HG02759 (cell line): Measurements from ENCODE around the gene KCNK18.

Experiments
- ATAC-seq: cut with Tn5 transposase; IDR thresholded peaks from one replicate; pipeline ENCODE4 v1.9.1; 2021; ENCODE audit warnings: mild to moderate bottlenecking, moderate library complexity; ENCODE audit not compliant: unreplicated experiment

KCNK18 gene

GRCh38 chr10:117197189-117197588 lies at the start of gene KCNK18:
Gene KCNK18 (plus strand): TSS chr10:117197489. CDS start chr10:117197489, 0 bp downstream.
- ATAC-seq = no peak

- no peak for ATAC-seq
Measured at GRCh38 chr10:117148284-117148683, 49.0 kb upstream of the KCNK18 start.

- ATAC-seq = no peak
Measured at GRCh38 chr10:117152668-117153067, 44.6 kb upstream of the KCNK18 start.

- no peak for ATAC-seq
Measured at GRCh38 chr10:117158297-117158696, 39.0 kb upstream of the KCNK18 start.

- ATAC-seq = no peak
Measured at GRCh38 chr10:117159390-117159789, 37.9 kb upstream of the KCNK18 start.

- ATAC-seq = no peak
Measured at GRCh38 chr10:117160567-117160966, 36.7 kb upstream of the KCNK18 start.

GRCh38 chr10:117161386-117162033 lies 35.8 kb upstream of the KCNK18 start:
- no peak for ATAC-seq

- ATAC-seq = no peak
Measured at GRCh38 chr10:117162093-117163060, 34.9 kb upstream of the KCNK18 start.

- no peak for ATAC-seq
Measured at GRCh38 chr10:117163061-117163953, 34.0 kb upstream of the KCNK18 start.

GRCh38 chr10:117163954-117164548 lies 33.2 kb upstream of the KCNK18 start:
- no peak for ATAC-seq

- ATAC-seq = no peak
Measured at GRCh38 chr10:117164592-117165537, 32.4 kb upstream of the KCNK18 start.

GRCh38 chr10:117165538-117166417 lies 31.5 kb upstream of the KCNK18 start:
- no peak for ATAC-seq

- no peak for ATAC-seq
Measured at GRCh38 chr10:117166418-117167345, 30.6 kb upstream of the KCNK18 start.

GRCh38 chr10:117167346-117167788 lies 29.9 kb upstream of the KCNK18 start:
- ATAC-seq = no peak

GRCh38 chr10:117167789-117168674 lies 29.3 kb upstream of the KCNK18 start:
- ATAC-seq = peak; percentile 84

- ATAC-seq = no peak
Measured at GRCh38 chr10:117168729-117169128, 28.6 kb upstream of the KCNK18 start.
